Measurements from ENCODE around the gene PRKN.

The PRKN gene

DNA sequence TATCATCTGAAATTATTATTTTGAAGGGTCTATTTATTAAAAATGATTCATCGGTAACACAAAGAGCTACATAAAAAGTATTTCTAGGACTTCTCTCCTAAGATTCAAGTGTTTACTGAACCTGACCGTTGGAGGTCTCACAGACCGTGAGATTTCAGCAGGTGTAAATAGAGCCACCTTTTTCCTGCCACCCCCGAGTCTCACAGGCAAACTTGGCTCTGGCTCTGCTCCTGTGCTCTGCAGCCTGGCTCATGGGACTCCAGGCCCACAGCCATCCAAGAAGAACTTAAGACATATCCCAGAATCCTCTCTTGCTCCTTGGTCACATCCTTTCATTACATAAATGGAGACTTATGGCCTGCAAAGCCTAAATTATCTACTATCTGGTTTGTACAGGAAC lies 1385.9 kb downstream of the PRKN start:
- H3K27ac ChIP-seq (replicated peaks), result no peak overlapping the region
- DNase-seq (ENCODE audit: low read depth in 1 of 2, low spot score in 1 of 2), result no peak
- no peak overlapping the region for H3K4me3 ChIP-seq (replicated peaks; ENCODE audit: insufficient read depth, low read length)
- H3K27me3 ChIP-seq (ENCODE audit: insufficient read depth, poor library complexity, severe bottlenecking), result no peaks in the 10 kb centered on the region
- TF ChIP-seq, protein P1, sequence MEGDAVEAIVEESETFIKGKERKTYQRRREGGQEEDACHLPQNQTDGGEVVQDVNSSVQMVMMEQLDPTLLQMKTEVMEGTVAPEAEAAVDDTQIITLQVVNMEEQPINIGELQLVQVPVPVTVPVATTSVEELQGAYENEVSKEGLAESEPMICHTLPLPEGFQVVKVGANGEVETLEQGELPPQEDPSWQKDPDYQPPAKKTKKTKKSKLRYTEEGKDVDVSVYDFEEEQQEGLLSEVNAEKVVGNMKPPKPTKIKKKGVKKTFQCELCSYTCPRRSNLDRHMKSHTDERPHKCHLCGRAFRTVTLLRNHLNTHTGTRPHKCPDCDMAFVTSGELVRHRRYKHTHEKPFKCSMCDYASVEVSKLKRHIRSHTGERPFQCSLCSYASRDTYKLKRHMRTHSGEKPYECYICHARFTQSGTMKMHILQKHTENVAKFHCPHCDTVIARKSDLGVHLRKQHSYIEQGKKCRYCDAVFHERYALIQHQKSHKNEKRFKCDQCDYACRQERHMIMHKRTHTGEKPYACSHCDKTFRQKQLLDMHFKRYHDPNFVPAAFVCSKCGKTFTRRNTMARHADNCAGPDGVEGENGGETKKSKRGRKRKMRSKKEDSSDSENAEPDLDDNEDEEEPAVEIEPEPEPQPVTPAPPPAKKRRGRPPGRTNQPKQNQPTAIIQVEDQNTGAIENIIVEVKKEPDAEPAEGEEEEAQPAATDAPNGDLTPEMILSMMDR (IDR thresholded peaks at IDR 0.05; ENCODE audit: insufficient read depth, low read length), result no peak
- TF ChIP-seq SPI1 (IDR thresholded peaks at IDR 0.05; ENCODE audit: borderline replicate concordance, low read depth), result no peak
- TF ChIP-seq, protein P2, sequence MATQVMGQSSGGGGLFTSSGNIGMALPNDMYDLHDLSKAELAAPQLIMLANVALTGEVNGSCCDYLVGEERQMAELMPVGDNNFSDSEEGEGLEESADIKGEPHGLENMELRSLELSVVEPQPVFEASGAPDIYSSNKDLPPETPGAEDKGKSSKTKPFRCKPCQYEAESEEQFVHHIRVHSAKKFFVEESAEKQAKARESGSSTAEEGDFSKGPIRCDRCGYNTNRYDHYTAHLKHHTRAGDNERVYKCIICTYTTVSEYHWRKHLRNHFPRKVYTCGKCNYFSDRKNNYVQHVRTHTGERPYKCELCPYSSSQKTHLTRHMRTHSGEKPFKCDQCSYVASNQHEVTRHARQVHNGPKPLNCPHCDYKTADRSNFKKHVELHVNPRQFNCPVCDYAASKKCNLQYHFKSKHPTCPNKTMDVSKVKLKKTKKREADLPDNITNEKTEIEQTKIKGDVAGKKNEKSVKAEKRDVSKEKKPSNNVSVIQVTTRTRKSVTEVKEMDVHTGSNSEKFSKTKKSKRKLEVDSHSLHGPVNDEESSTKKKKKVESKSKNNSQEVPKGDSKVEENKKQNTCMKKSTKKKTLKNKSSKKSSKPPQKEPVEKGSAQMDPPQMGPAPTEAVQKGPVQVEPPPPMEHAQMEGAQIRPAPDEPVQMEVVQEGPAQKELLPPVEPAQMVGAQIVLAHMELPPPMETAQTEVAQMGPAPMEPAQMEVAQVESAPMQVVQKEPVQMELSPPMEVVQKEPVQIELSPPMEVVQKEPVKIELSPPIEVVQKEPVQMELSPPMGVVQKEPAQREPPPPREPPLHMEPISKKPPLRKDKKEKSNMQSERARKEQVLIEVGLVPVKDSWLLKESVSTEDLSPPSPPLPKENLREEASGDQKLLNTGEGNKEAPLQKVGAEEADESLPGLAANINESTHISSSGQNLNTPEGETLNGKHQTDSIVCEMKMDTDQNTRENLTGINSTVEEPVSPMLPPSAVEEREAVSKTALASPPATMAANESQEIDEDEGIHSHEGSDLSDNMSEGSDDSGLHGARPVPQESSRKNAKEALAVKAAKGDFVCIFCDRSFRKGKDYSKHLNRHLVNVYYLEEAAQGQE (IDR thresholded peaks at IDR 0.05; ENCODE audit: insufficient replicate concordance, low read depth), result no peak
- no peak for TF ChIP-seq POLR2AphosphoS5 (IDR thresholded peaks at IDR 0.05; ENCODE audit: low read depth)
- no peak for TF ChIP-seq GABPA (IDR thresholded peaks at IDR 0.05; ENCODE audit: low read depth)

DNA sequence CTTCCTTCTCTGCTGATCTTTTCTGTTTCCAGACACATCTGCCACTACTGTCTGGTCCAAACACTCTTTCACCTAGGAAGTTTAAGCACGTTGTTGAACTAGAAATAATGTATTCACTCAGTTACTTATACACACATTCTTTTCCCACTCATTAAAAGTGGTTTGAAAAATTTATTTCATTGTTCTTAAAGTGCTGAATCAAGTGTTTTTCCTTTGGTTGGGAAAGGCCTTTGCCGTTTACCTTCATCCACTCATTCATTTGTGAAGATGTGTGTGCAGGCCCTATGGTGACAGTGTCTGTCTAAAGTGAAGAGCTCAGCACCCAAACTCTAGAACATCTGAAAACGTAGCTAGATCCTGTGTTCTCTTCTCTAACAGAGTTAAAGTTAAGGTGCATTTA lies 1389.6 kb downstream of the PRKN start:
- H3K4me3 ChIP-seq (replicated peaks; ENCODE audit: insufficient read depth, low read length), result no peak overlapping the region
- H3K27me3 ChIP-seq (ENCODE audit: insufficient read depth, poor library complexity, severe bottlenecking), result no peaks in the 10 kb centered on the region
- H3K27ac ChIP-seq (replicated peaks), result no peak overlapping the region
- TF ChIP-seq GABPA (IDR thresholded peaks at IDR 0.05; ENCODE audit: low read depth), result no peak
- TF ChIP-seq SPI1 (IDR thresholded peaks at IDR 0.05; ENCODE audit: borderline replicate concordance, low read depth), result no peak
- TF ChIP-seq POLR2AphosphoS5 (IDR thresholded peaks at IDR 0.05; ENCODE audit: low read depth), result no peak
- TF ChIP-seq, protein P1 (IDR thresholded peaks at IDR 0.05; ENCODE audit: insufficient read depth, low read length), result no peak
- TF ChIP-seq, protein P2 (IDR thresholded peaks at IDR 0.05; ENCODE audit: insufficient replicate concordance, low read depth), result no peak
- no peak for DNase-seq (ENCODE audit: low read depth in 1 of 2, low spot score in 1 of 2)

DNA sequence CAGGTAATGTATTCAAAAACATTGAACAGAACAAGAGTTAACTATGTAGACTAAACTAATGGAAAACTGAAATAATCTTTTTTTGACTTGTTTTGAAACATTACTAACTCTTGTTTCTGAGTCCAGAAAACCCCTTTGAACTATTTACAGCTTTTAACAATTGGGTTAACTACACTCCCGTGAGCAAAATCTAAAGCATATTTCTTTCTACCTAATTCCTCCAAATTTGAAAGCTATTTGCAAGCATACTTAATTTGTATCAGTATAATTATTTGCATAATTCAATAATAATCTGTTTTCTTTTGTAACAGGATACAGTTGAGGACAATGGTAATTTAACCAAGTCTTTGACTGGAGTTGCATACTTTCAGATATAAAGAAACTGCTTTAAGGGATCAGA lies 1391.1 kb downstream of the PRKN start:
- DNase-seq (ENCODE audit: low read depth in 1 of 2, low spot score in 1 of 2), result no peak
- H3K4me3 ChIP-seq (replicated peaks; ENCODE audit: insufficient read depth, low read length), result no peak overlapping the region
- TF ChIP-seq, protein P1 (IDR thresholded peaks at IDR 0.05; ENCODE audit: insufficient read depth, low read length), result no peak
- TF ChIP-seq POLR2AphosphoS5 (IDR thresholded peaks at IDR 0.05; ENCODE audit: low read depth) (no peak), SPI1 (IDR thresholded peaks at IDR 0.05; ENCODE audit: borderline replicate concordance, low read depth) (no peak), GABPA (IDR thresholded peaks at IDR 0.05; ENCODE audit: low read depth) (no peak)
- TF ChIP-seq, protein P2 (IDR thresholded peaks at IDR 0.05; ENCODE audit: insufficient replicate concordance, low read depth), result no peak
- no peaks in the 10 kb centered on the region for H3K27me3 ChIP-seq (ENCODE audit: insufficient read depth, poor library complexity, severe bottlenecking)
- H3K27ac ChIP-seq (replicated peaks), result no peak overlapping the region
